GM18909 (cell line): Measurements from ENCODE around the gene MED9.

Experiments used
- ATAC-seq: cut with Tn5 transposase; IDR thresholded peaks from one replicate; pipeline ENCODE4 v1.9.1; 2021; ENCODE audit warnings: mild to moderate bottlenecking; ENCODE audit not compliant: unreplicated experiment, poor library complexity

The MED9 gene

GRCh38 chr17:17528696-17529652, 52.2 kb downstream of the MED9 start:
- ATAC-seq = no peak

- ATAC-seq = no peak
Observed at GRCh38 chr17:17531156-17531555, 54.4 kb downstream of the MED9 start.

- ATAC-seq = no peak
Observed at GRCh38 chr17:17532991-17533390, 56.2 kb downstream of the MED9 start.

- ATAC-seq = no peak
Observed at GRCh38 chr17:17533901-17534441, 57.2 kb downstream of the MED9 start.

GRCh38 chr17:17535957-17536356, 59.2 kb downstream of the MED9 start:
- no peak for ATAC-seq

- ATAC-seq = no peak
Observed at GRCh38 chr17:17536702-17537101, 59.9 kb downstream of the MED9 start.

GRCh38 chr17:17537311-17538099, 60.7 kb downstream of the MED9 start:
- ATAC-seq = no peak

- ATAC-seq = no peak
Observed at GRCh38 chr17:17538417-17539391, 61.9 kb downstream of the MED9 start.

- no peak for ATAC-seq
Observed at GRCh38 chr17:17539591-17539990, 62.8 kb downstream of the MED9 start.

- no peak for ATAC-seq
Observed at GRCh38 chr17:17540278-17540906, 63.6 kb downstream of the MED9 start.

- ATAC-seq = no peak
Observed at GRCh38 chr17:17540935-17541639, 64.3 kb downstream of the MED9 start.

GRCh38 chr17:17541640-17542001, 64.8 kb downstream of the MED9 start:
- ATAC-seq = no peak
